MCF 10A (cell line): Measurements from ENCODE around the gene SHLD1. TPM values are rescaled to one million over a fixed set of nuclear protein-coding genes. Genes with fewer than 3 reads are reported as not detected.

ENCODE experiments used
- BruUV-seq: library from RNA; stranded (reverse); fragments of 400-500 nt; replicated peaks from 2 replicates; lab custom pipeline; 2021; lab: Mats Ljungman, UMichigan
- CTCF ChIA-PET: fragments of 300-600 bp; sonication (Branson Sonifier 250); formaldehyde crosslinking; extraction: SDS; loops from one replicate; lab custom pipeline; 2021; ENCODE audit warnings: antibody characterized with exemption, inconsistent platforms; lab: Yijun Ruan, JAX
- POLR2A ChIA-PET: fragments of 300-600, 350-650 bp; sonication (Branson Sonifier 250); formaldehyde crosslinking; extraction: SDS; loops from one replicate; lab custom pipeline; 2020; ENCODE audit warnings: antibody characterized with exemption, inconsistent platforms; lab: Yijun Ruan, JAX
- DNase-seq: peaks from one replicate; pipeline ENCODE4 v3.0.0-alpha.2; 2018; ENCODE audit not compliant: unreplicated experiment
- H3K27ac Mint-ChIP-seq: one replicate; pipeline ENCODE4 v1.8.0; 2022; ENCODE audit warnings: mild to moderate bottlenecking, low read depth, mixed read lengths; ENCODE audit not compliant: unreplicated experiment
- H3K27me3 Mint-ChIP-seq: one replicate; pipeline ENCODE4 v1.8.0; 2022; ENCODE audit warnings: mixed read lengths; ENCODE audit not compliant: insufficient read depth, unreplicated experiment
- H3K36me3 Mint-ChIP-seq: one replicate; pipeline ENCODE4 v1.8.0; 2022; ENCODE audit warnings: mild to moderate bottlenecking, moderate library complexity, mixed read lengths; ENCODE audit not compliant: insufficient read depth, unreplicated experiment
- H3K4me1 Mint-ChIP-seq: one replicate; pipeline ENCODE4 v1.8.0; 2022; ENCODE audit warnings: mixed read lengths; ENCODE audit not compliant: insufficient read depth, unreplicated experiment
- H3K4me3 Mint-ChIP-seq: one replicate; pipeline ENCODE4 v1.8.0; 2022; ENCODE audit warnings: mild to moderate bottlenecking, moderate library complexity, mixed read lengths; ENCODE audit not compliant: unreplicated experiment
- H3K9me3 Mint-ChIP-seq: one replicate; pipeline ENCODE4 v1.8.0; 2022; ENCODE audit warnings: mixed read lengths; ENCODE audit not compliant: unreplicated experiment
- CTCF ChIP-seq: fragments of 200-600 bp; IDR thresholded peaks from one replicate; pipeline ENCODE4 v1.8.0; 2022; ENCODE audit warnings: antibody characterized with exemption, mild to moderate bottlenecking; ENCODE audit not compliant: unreplicated experiment
- intact Hi-C: fragments of 100-400 bp; cut with micrococcal nuclease; formaldehyde crosslinking; loops from 2 replicates; pipeline ENCODE4 v1.14.1; 2022
- total RNA-seq: library from RNA; stranded (reverse); gene quantifications from 2 replicates; pipeline ENCODE4 v1.2.3, GENCODE V29; 2022

Gene SHLD1
- total RNA-seq, 1 experiment from 2014 or later, result 2.3 TPM

GRCh38 chr20:5835321-5835821 lies 85.2 kb downstream of the SHLD1 start:
- ChIA-PET POLR2A (interaction anchor here (0.6 to 2.1 kb wide), 6 partner anchors 9 to 29 kb away, joined by 3 to 6 read pairs (median 4); no protein-coding TSS in a partner anchor), CTCF (interaction anchor here (0.6 to 1.5 kb wide), 2 partner anchors 14 to 100 kb away, joined by 3 read pairs; no protein-coding TSS in a partner anchor)
- Mint-ChIP-seq H3K4me1 (peaks cover 15% of the 10 kb centered on the region), H3K27me3 (no peaks in the 10 kb centered on the region), H3K36me3 (no peaks in the 10 kb centered on the region), H3K9me3 (no peaks in the 10 kb centered on the region), H3K27ac (peak overlapping the region; percentile 81), H3K4me3 (no peak overlapping the region)
- BruUV-seq, result no TSS peak
- DNase-seq, result peak; percentile 73
- no peak for TF ChIP-seq CTCF
- intact Hi-C loops, result no loop called here

DNA sequence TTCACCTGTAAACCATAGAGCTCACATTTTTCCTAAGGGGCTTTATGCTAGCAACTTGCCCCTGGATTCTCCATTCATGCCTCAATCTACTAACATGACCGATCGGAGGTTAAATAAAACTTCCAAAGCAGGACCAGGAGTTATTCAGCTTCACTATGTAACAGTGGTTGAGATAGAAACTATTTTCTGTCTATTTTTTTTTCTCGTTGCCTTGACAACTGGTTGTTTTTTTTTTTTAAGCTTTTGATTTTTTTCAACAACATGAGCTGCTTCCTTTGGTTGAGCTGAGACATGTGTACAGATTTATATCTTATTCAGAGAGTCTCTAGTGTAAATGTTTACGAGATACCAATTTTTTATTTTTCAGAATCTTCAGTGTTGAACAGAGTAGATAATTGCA lies 85.7 kb downstream of the SHLD1 start:
- DNase-seq, result no peak
- no peak overlapping the region for H3K4me3 Mint-ChIP-seq
- H3K4me1 Mint-ChIP-seq, result peaks cover 15% of the 10 kb centered on the region
- ChIA-PET CTCF (interaction anchor here (1.5 kb wide), 1 partner anchor 15 kb away, joined by 3 read pairs; no protein-coding TSS in a partner anchor), POLR2A (interaction anchor here (0.9 to 2.1 kb wide), 5 partner anchors 11 to 66 kb away, joined by 3 to 6 read pairs (median 4); no protein-coding TSS in a partner anchor)
- no peak for TF ChIP-seq CTCF
- no TSS peak for BruUV-seq
- H3K27me3 Mint-ChIP-seq, result no peaks in the 10 kb centered on the region
- H3K9me3 Mint-ChIP-seq, result no peaks in the 10 kb centered on the region
- peak overlapping the region; percentile 81 for H3K27ac Mint-ChIP-seq
- H3K36me3 Mint-ChIP-seq, result no peaks in the 10 kb centered on the region
- intact Hi-C loops, result no loop called here

- CTCF ChIA-PET, result interaction anchor here (0.7 kb wide), 2 partner anchors 599 to 870 kb away, joined by 3 read pairs; no protein-coding TSS in a partner anchor
- intact Hi-C loops, result no loop called here
- POLR2A ChIA-PET, result interaction anchor here (0.9 to 1.7 kb wide), 3 partner anchors 13 to 65 kb away, joined by 3 to 6 read pairs (median 4); no protein-coding TSS in a partner anchor
These were observed 86.4 kb downstream of the SHLD1 start for GRCh38 chr20:5836569-5836968.

More at GRCh38 chr20:5836569-5836968, 86.4 kb downstream of the SHLD1 start:
- no TSS peak for BruUV-seq
- no peak for DNase-seq
- H3K36me3 Mint-ChIP-seq, result no peaks in the 10 kb centered on the region
- H3K4me1 Mint-ChIP-seq, result peaks cover 15% of the 10 kb centered on the region
- H3K27me3 Mint-ChIP-seq, result no peaks in the 10 kb centered on the region
- TF ChIP-seq CTCF, result no peak
- H3K27ac Mint-ChIP-seq, result no peak overlapping the region
- no peak overlapping the region for H3K4me3 Mint-ChIP-seq
- H3K9me3 Mint-ChIP-seq, result no peaks in the 10 kb centered on the region
